SK-N-SH (cell line): ENCODE data around the gene PAF1. TPM values are rescaled to one million over a fixed set of nuclear protein-coding genes. Genes with fewer than 3 reads are reported as not detected.
A peak's percentile ranks its signal among the peaks of the same experiment; 100 is the strongest.

Experiments used
- CTCF ChIA-PET: fragments of 300-600, 350-600 bp; formaldehyde crosslinking; extraction: SDS; loops from one replicate; lab custom pipeline; 2021; lab: Yijun Ruan, JAX
- POLR2A ChIA-PET: fragments of 350-600 bp; sonication (Branson Sonifier 250); formaldehyde crosslinking; extraction: SDS; loops from one replicate; lab custom pipeline; 2020; ENCODE audit warnings: antibody characterized with exemption, inconsistent platforms; lab: Yijun Ruan, JAX
- DNase-seq: peaks from one replicate; pipeline ENCODE4 v3.0.0; 2012
- H2AFZ ChIP-seq: fragments of 200-600 bp; sonication (generic); 2 replicates; pipeline ENCODE4 v1.8.1; 2016; ENCODE audit warnings: antibody characterized with exemption, mild to moderate bottlenecking, low read depth
- H3F3A ChIP-seq: fragments of 200-600 bp; sonication (generic); replicated peaks from 2 replicates; pipeline ENCODE3; 2016; ENCODE audit warnings: antibody characterized with exemption, mild to moderate bottlenecking; ENCODE audit not compliant: insufficient read depth
- H3K27ac ChIP-seq, 2 experiments: fragments of 200-500 bp in 1 of 2; fragments of 200-600 bp in 1 of 2; sonication (Bioruptor generic) in 1 of 2; sonication (generic), shearing (Covaris generic) in 1 of 2; 2 replicates each; pipeline versions ENCODE4 v1.5.1 to v1.6.1; 2014 to 2016; ENCODE audit warnings: low read depth in 2 of 2, inconsistent platforms in 1 of 2, low read length in 1 of 2, mild to moderate bottlenecking in 1 of 2, mixed read lengths in 1 of 2
- H3K27me3 ChIP-seq: fragments of 200-600 bp; sonication (generic), shearing (Covaris generic); 2 replicates; pipeline ENCODE4 v1.6.1; 2016; ENCODE audit warnings: mixed run types; ENCODE audit not compliant: insufficient read depth
- H3K36me3 ChIP-seq, 2 experiments: fragments of 200-500 bp in 1 of 2; fragments of 200-600 bp in 1 of 2; sonication (Bioruptor generic) in 1 of 2; sonication (generic) in 1 of 2; replicated peaks in 1 of 2; 2 replicates each; pipeline versions ENCODE3 to v1.5.1; 2014 to 2016; ENCODE audit warnings: low read length in 1 of 2, mild to moderate bottlenecking in 1 of 2; ENCODE audit not compliant: insufficient read depth in 2 of 2, control insufficient read depth in 1 of 2
- H3K4me1 ChIP-seq, 2 experiments: fragments of 200-500 bp in 1 of 2; fragments of 200-600 bp in 1 of 2; sonication (Bioruptor generic) in 1 of 2; sonication (generic), shearing (Covaris generic) in 1 of 2; 2 replicates each; pipeline versions ENCODE4 v1.5.1 to v1.6.1; 2014 to 2016; ENCODE audit warnings: low read depth in 1 of 2, low read length in 1 of 2, mixed run types in 1 of 2; ENCODE audit not compliant: insufficient read depth in 2 of 2, control insufficient read depth in 1 of 2
- H3K4me2 ChIP-seq: fragments of 200-600 bp; sonication (generic), shearing (Covaris generic); 2 replicates; pipeline ENCODE4 v1.6.1; 2017; ENCODE audit warnings: mixed run types
- H3K4me3 ChIP-seq, 2 experiments: fragments of 200-500 bp in 1 of 2; fragments of 200-600 bp in 1 of 2; sonication (Bioruptor generic) in 1 of 2; sonication (generic), shearing (Covaris generic) in 1 of 2; 2 replicates each; pipeline versions ENCODE4 v1.5.1 to v1.8.1; 2014 to 2016; ENCODE audit warnings: low read depth in 2 of 2, inconsistent platforms in 1 of 2, low read length in 1 of 2, mild to moderate bottlenecking in 1 of 2, mixed read lengths in 1 of 2, moderate library complexity in 1 of 2
- H3K79me2 ChIP-seq: fragments of 200-600 bp; sonication (generic); 2 replicates; pipeline ENCODE4 v1.8.1; 2017; ENCODE audit warnings: mild to moderate bottlenecking; ENCODE audit not compliant: insufficient read depth
- H3K9ac ChIP-seq: fragments of 200-600 bp; sonication (generic); 2 replicates; pipeline ENCODE4 v1.6.1; 2017; ENCODE audit warnings: mixed run types
- H3K9me2 ChIP-seq: fragments of 200-600 bp; sonication (generic); 2 replicates; pipeline ENCODE4 v1.6.1; 2017; ENCODE audit warnings: mixed run types
- H3K9me3 ChIP-seq: fragments of 200-600 bp; sonication (generic); 2 replicates; pipeline ENCODE4 v1.6.1; 2017; ENCODE audit warnings: mixed run types, mild to moderate bottlenecking, moderate library complexity
- H4K20me1 ChIP-seq: fragments of 200-600 bp; sonication (generic); 2 replicates; pipeline ENCODE4 v1.6.1; 2017; ENCODE audit warnings: mild to moderate bottlenecking, mixed run types; ENCODE audit not compliant: insufficient read depth
- FOSL2 ChIP-seq: IDR thresholded peaks from 2 replicates; pipeline ENCODE4 v1.4.0; 2012; ENCODE audit warnings: low read depth, mild to moderate bottlenecking, moderate library complexity, borderline replicate concordance
- FOXM1 ChIP-seq: IDR thresholded peaks from 2 replicates; pipeline ENCODE4 v1.4.0; 2012; ENCODE audit warnings: low read depth, mild to moderate bottlenecking
- GABPA ChIP-seq: IDR thresholded peaks from 2 replicates; pipeline ENCODE4 v1.4.0; 2012; ENCODE audit warnings: low read depth, mild to moderate bottlenecking
- POLR2AphosphoS5 ChIP-seq: IDR thresholded peaks from 2 replicates; pipeline ENCODE4 v1.6.1; 2012; ENCODE audit warnings: low read depth, low read length
- RAD21 ChIP-seq: IDR thresholded peaks from 2 replicates; pipeline ENCODE4 v1.6.1; 2012; ENCODE audit warnings: mild to moderate bottlenecking, low read length
- RCOR1 ChIP-seq: fragments of 150-350 bp; IDR thresholded peaks from 2 replicates; pipeline ENCODE4 v1.6.1; 2017; ENCODE audit warnings: antibody characterized with exemption, low read length
- RFX5 ChIP-seq: IDR thresholded peaks from 2 replicates; pipeline ENCODE4 v1.6.1; 2012; ENCODE audit warnings: mild to moderate bottlenecking, improper control_type of control experiment, low read length
- RXRA ChIP-seq: IDR thresholded peaks from 2 replicates; pipeline ENCODE4 v1.4.0; 2012; ENCODE audit warnings: low read depth, mild to moderate bottlenecking, borderline replicate concordance
- TCF12 ChIP-seq: IDR thresholded peaks from 2 replicates; pipeline ENCODE4 v1.4.0; 2012
- TEAD4 ChIP-seq: IDR thresholded peaks from 2 replicates; pipeline ENCODE4 v1.4.0; 2012; ENCODE audit warnings: mild to moderate bottlenecking, borderline replicate concordance; ENCODE audit not compliant: insufficient read depth
- WGBS: methylation state at CpG from one replicate; pipeline ENCODE4 v1.1.6; 2017; ENCODE audit warnings: low lambda C conversion rate; 5-methylcytosine and 5-hydroxymethylcytosine counted together
- polyA plus RNA-seq, 3 experiments: library from polyadenylated mRNA; depleted of rRNA; stranded (reverse); fragments of >200 nt; gene quantifications; 2 replicates each; pipeline ENCODE4 v1.2.3, GENCODE V29; 2012
- TF ChIP-seq, protein P1 (sequence below): fragments of 150-350 bp; IDR thresholded peaks from 2 replicates; pipeline ENCODE4 v1.6.1; 2016; ENCODE audit warnings: mild to moderate bottlenecking, low read depth, low read length
- TF ChIP-seq, protein P2 (sequence below): IDR thresholded peaks from 2 replicates; pipeline ENCODE4 v1.6.1; 2012; ENCODE audit warnings: mild to moderate bottlenecking, low read depth, low read length, moderate library complexity
- TF ChIP-seq, protein P3 (sequence below): IDR thresholded peaks from 2 replicates; pipeline ENCODE4; 2012
- TF ChIP-seq, protein P4 (sequence below): IDR thresholded peaks from 2 replicates; pipeline ENCODE4 v1.4.0; 2012; ENCODE audit warnings: low read depth

PAF1 gene
- polyA plus RNA-seq, 1 of the 3 experiments (the other 2 are of a cell fraction), result 65.3 TPM

DNA sequence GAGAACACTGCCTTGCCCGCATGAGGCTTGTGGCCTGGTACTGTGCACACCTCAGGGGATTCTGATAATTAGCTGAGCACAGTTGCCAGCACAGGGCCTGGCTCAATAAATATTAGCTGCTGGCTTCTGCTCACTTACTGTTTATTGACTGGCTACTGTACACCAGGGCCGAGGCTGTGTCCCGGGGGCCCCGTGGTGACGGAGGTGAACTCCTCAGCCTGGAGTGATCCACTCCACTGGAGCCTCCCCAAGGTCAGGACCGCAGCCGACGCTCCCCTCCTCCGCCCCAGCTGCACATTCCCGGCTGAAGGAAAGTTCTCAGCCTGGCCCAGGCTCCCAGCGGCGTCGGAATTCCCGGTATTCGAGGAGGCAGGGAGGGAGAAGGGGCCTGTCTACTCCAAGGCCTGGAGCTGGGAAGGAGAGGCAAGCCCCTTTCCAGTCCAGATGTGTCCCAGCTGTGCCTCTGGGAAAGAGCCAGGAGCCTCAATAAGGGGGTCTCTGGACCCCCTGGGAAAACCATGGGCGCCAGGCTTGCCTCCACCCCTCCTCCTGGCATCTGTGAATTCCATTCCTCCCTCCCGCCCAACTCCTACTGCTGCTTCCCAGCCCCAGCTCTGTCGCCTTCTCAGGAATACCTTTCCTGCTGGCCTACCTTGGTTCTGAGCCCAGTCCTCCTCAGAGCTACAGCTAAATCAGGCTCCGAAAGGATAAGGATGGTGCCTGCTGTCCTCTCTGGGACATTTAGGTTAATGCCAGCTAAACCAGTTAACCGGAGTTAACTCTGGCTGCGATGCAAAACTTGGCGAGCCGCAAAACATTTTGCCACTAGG lies 37.6 kb upstream of the PAF1 start:
- peak overlapping the region; percentile 44 for H3K4me2 ChIP-seq
- no peak overlapping the region for H2AFZ ChIP-seq
- TF ChIP-seq TEAD4 (peak; percentile 77), RCOR1 (no peak), FOXM1 (peak; percentile 51; the same call in 1 of the 2 replicates), FOSL2 (no peak), TCF12 (peak; percentile 57), RAD21 (no peak), GABPA (no peak), RXRA (peak; percentile 19; the same call in 1 of the 2 replicates), POLR2AphosphoS5 (peak; percentile 36; the same call in 1 of the 2 replicates), RFX5 (no peak)
- TF ChIP-seq, protein P1, sequence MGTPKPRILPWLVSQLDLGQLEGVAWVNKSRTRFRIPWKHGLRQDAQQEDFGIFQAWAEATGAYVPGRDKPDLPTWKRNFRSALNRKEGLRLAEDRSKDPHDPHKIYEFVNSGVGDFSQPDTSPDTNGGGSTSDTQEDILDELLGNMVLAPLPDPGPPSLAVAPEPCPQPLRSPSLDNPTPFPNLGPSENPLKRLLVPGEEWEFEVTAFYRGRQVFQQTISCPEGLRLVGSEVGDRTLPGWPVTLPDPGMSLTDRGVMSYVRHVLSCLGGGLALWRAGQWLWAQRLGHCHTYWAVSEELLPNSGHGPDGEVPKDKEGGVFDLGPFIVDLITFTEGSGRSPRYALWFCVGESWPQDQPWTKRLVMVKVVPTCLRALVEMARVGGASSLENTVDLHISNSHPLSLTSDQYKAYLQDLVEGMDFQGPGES, result no peak
- TF ChIP-seq, protein P2, sequence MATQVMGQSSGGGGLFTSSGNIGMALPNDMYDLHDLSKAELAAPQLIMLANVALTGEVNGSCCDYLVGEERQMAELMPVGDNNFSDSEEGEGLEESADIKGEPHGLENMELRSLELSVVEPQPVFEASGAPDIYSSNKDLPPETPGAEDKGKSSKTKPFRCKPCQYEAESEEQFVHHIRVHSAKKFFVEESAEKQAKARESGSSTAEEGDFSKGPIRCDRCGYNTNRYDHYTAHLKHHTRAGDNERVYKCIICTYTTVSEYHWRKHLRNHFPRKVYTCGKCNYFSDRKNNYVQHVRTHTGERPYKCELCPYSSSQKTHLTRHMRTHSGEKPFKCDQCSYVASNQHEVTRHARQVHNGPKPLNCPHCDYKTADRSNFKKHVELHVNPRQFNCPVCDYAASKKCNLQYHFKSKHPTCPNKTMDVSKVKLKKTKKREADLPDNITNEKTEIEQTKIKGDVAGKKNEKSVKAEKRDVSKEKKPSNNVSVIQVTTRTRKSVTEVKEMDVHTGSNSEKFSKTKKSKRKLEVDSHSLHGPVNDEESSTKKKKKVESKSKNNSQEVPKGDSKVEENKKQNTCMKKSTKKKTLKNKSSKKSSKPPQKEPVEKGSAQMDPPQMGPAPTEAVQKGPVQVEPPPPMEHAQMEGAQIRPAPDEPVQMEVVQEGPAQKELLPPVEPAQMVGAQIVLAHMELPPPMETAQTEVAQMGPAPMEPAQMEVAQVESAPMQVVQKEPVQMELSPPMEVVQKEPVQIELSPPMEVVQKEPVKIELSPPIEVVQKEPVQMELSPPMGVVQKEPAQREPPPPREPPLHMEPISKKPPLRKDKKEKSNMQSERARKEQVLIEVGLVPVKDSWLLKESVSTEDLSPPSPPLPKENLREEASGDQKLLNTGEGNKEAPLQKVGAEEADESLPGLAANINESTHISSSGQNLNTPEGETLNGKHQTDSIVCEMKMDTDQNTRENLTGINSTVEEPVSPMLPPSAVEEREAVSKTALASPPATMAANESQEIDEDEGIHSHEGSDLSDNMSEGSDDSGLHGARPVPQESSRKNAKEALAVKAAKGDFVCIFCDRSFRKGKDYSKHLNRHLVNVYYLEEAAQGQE, result peak; percentile 63; the same call in 1 of the 2 replicates
- TF ChIP-seq, protein P3, sequence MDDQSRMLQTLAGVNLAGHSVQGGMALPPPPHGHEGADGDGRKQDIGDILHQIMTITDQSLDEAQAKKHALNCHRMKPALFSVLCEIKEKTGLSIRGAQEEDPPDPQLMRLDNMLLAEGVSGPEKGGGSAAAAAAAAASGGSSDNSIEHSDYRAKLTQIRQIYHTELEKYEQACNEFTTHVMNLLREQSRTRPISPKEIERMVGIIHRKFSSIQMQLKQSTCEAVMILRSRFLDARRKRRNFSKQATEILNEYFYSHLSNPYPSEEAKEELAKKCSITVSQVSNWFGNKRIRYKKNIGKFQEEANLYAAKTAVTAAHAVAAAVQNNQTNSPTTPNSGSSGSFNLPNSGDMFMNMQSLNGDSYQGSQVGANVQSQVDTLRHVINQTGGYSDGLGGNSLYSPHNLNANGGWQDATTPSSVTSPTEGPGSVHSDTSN, result peak; percentile 24; the same call in 1 of the 2 replicates
- TF ChIP-seq, protein P4, sequence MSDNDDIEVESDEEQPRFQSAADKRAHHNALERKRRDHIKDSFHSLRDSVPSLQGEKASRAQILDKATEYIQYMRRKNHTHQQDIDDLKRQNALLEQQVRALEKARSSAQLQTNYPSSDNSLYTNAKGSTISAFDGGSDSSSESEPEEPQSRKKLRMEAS, result no peak
- TF ChIP-seq, all 33 proteins: peak for 7
- ChIA-PET POLR2A (interaction anchor here (0.7 to 1.0 kb wide), 2 partner anchors 13 to 14 kb away, joined by 3 to 4 read pairs; no protein-coding TSS in a partner anchor), CTCF (interaction anchor here (0.9 to 3.1 kb wide), 3 partner anchors 16 to 104 kb away, joined by 3 to 12 read pairs (median 3); partner anchors contain the start of genes EID2B and PLEKHG2)
- Histone ChIP-seq H3K4me3 (no peak overlapping the region), H3K9me2 (no peaks in the 10 kb centered on the region), H3K9me3 (no peaks in the 10 kb centered on the region), H3K27me3 (no peaks in the 10 kb centered on the region), H3F3A (peaks cover 59% of the 10 kb centered on the region), H3K27ac (peak overlapping the region; percentile 54 to 92; a peak in 3 of 4 replicates), H4K20me1 (no peaks in the 10 kb centered on the region), H3K36me3 (peaks cover 16 to 17% of the 10 kb centered on the region in 2 experiments), H3K79me2 (peaks cover 2% of the 10 kb centered on the region; the same call in 1 of the 2 replicates), H3K4me1 (peaks cover 8 to 21% of the 10 kb centered on the region in 2 experiments; a peak in 3 of 4 replicates), H3K9ac (peak overlapping the region; percentile 35)
- no peak for DNase-seq
- WGBS, result 24% methylated on average over 17 of the region's 23 CpGs
